Sciatic nerve (tissue), 2 donors: ENCODE results near the gene LAMC2. TPM values are rescaled to one million over a fixed set of nuclear protein-coding genes. Genes with fewer than 3 reads are reported as not detected.

Source experiments
- ATAC-seq: fragments of 200-7000 bp; cut with Tn5 transposase; one replicate; pipeline ENCODE4 v1.9.1; 2020; ENCODE audit warnings: mild to moderate bottlenecking, moderate library complexity
- DNase-seq: peaks from one replicate; pipeline ENCODE4 v3.0.0-alpha.2; 2020; ENCODE audit warnings: low spot score
- intact Hi-C: fragments of 100-400 bp; cut with DNase I; formaldehyde crosslinking; loops from one replicate; pipeline ENCODE4 v1.14.2; 2022
- total RNA-seq: library from RNA; stranded (reverse); fragmentation: NEBNext Ultra II Directional; extraction: Animal tissue kit (Norgen Biotek cat#: 25700); gene quantifications from one replicate; pipeline ENCODE4 v1.2.1, GENCODE V29; 2021
- donor health status: DM: no; HTN: no; CAD: no.
- donor health status: DM: no; HTN: no; CAD: no.

The LAMC2 gene
- total RNA-seq, 1 donor from 2014 or later = 3.4 TPM

DNA sequence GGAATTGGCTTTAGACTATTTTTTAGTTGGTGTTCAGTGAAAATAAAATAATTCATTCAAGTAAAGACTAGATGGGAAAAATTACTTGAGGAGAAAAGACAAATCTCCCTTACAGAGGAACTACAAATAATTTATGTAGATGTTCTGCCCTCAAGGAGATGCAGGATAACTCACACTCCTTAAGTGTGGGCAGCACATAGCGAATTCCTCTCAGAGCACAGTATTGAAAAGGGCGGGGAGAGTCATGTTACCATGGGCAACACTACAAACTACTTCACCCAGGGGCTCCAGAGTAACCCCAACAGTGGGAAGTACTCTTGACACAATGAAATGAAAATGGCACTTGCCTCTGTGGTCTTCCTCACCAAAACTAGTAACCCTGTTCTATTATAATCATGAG lies 20.6 kb upstream of the LAMC2 start:
- intact Hi-C loops = no loop called here
- no peak for DNase-seq
- no peak for ATAC-seq

DNA sequence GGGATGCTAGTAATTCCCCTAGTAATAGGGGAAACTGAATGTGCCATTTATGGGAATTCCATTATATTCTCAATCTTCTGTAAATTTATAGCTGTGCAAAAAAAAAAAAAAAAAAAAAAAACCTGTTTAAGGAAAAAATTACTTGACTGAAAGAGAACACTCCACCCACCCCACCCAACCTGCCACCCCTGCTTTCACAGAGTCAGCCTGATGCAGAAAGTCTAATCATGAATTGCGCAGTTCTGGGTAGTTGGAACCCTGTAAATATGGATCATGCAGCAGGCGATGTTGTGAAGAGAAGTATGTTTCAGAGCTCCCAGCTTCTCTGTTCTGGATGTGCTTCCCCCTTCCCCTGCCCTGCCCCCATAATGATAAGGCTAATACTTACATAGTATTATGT lies 19.6 kb upstream of the LAMC2 start:
- DNase-seq (no peak), ATAC-seq (no peak)
- intact Hi-C loops = no loop called here

DNA sequence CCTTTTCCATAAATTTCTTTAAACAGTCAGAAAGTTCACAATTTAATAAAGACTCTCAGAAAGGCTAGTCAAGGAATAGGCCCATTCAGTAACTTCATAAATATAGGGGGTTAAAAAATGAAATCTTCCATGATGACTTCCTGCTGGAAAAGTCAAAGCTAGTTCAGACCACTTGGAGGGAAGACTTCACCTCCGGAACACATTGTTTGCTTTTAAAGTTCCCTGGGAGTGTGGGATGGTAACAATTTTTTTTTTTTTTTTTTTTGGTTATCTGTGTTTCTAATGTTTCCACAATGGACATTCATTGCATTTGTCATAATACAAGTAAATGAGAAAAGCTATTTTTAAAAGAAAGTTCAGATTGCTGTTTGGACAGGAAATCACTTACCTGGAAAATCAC lies 18.4 kb upstream of the LAMC2 start:
- intact Hi-C loops = no loop called here
- DNase-seq = no peak
- no peak for ATAC-seq

DNA sequence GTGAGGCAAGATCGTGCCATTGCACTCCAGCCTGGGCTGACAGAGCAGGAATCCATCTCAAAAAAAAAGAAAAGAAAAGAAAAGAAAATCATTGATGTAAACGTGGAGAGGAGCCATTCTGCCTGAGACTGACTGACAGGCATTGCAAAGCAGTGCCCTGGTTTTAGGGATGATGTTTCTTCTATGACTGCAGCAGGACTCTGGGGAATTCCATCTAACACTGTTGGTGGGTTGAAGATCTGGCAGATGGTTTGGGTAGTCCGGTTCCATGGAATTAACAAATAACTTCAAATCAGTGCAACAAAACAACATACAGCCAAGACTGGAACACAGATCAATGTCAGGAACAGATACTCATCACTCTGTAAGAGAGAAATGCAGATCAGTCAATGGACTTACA lies 17.8 kb upstream of the LAMC2 start:
- no peak for DNase-seq
- intact Hi-C loops = no loop called here
- ATAC-seq = no peak

DNA sequence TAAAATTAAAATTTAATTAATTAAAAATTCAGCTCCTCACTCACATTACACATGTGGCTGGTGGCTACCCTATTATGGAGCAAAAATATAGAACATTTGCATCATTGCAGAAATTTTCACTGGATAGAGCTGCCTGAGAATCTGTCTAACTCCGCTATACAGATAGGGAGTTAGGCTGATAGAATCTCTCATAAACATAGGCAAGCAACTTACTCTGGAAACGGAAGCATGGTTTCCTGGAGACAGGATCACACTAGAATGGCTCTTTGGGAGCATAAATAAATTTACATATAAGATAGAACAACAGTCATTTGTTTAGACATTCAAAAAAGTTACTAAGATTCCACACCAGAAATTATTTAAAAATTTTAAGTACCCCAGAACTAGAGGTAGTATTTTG lies 12.2 kb upstream of the LAMC2 start:
- no peak for ATAC-seq
- no peak for DNase-seq
- intact Hi-C loops = no loop called here

DNA sequence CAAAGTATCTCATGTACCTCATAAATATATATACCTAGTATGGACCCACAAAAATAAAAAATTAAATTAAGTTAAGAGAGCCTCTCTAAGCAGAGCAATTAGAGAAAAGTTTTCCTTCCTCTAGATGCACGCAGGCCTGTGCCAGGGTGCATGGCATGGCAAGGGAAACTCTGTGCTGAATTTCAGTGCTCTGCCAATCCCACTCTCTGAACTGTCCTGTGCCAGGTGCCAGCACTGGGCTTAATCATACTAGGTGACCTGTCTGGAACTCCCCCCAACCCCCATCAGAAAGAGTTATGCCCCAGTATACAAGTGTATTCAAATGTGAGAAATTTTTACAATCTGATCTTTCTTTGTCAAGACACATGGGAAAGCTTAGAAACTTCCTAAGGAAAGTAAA lies 10.4 kb upstream of the LAMC2 start:
- no peak for DNase-seq
- intact Hi-C loops = no loop called here
- no peak for ATAC-seq

DNA sequence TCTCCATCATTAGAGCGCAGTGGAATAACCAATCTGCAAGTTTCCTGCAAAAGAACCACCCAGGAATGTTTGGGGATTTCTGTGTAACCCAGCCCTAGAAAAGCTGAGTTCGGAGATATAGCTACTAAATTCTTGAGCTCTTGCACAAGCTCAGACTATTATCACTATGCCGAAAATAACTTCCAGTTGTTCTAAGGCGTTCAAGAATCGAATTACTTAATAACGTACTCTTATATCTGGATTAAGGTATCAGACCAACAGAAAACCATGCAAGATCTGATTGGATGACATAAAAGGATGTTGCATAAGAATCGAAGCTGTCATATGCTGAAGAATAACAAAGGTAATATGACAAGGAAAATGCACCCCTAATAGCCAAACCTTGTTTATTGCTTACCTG lies 7.5 kb upstream of the LAMC2 start:
- DNase-seq = no peak

DNA sequence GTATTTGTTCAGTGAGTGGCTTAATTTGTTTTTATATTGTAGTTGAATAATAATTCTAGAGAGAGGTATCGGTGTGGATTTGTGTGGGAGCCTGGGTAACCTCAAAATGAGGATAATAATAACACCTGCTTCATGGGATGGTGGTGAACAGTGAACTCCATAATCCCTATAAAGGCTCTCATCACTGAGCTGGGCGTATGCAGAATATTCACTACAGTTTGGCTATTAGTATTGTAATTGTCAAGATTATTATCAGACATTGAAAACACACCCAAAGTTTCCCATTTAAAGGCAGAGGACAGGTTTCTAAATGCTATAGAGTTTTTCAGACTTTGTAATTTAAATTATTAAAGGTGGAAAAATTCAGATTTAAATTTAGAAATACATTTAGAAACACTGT lies 7.0 kb upstream of the LAMC2 start:
- intact Hi-C loops = no loop called here
- ATAC-seq = no peak
- DNase-seq = no peak

More for the DNA sequence above, 7.5 kb upstream of the LAMC2 start:
- ATAC-seq = no peak
- intact Hi-C loops = no loop called here

DNA sequence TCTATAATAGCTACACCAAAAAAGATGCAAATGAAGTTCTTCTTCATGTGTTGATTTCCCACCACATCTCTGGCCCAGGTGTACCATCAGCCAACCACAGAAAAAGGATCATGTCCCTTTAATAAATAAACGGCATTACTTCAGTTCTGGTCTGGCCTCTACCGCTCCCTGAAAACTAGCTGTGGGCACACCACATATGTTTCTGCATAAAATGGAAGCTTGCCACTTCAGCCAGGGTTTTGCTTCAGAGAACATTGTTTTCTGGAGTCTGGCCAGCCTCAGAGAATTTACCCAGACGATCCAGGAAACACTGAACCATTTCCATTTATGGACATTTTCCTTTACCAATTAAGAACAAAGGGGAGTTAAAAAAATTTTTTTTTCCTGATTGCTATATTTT lies 5.8 kb upstream of the LAMC2 start:
- intact Hi-C loops = loop anchor here (5.0 kb wide), 1 partner anchor 297 kb away; no protein-coding TSS in a partner anchor
- ATAC-seq (peak; percentile 61), DNase-seq (no peak)

DNA sequence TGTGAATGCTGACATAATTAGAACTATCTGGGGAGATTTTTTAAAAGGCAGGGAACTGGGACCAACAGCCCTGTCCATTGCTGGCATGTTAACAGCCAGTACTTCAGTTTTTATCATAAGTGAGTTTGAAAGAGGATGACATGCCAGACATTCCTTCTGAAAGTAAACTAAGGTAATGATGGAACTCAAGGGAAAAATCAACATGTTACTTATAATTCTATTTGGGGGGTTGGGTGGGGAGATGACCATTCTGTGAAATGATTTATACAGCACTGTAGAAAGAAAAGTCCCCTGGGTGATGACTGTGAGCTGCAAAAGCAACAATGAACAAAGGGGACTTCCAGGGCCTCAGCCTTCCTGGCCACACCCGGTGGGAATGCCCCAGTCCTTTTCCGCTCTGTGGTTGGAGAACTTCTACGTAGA lies 5.4 kb upstream of the LAMC2 start:
- intact Hi-C loops = loop anchor here (5.0 kb wide), 1 partner anchor 297 kb away; no protein-coding TSS in a partner anchor
- DNase-seq = peak; percentile 66
- peak; percentile 91 for ATAC-seq

DNA sequence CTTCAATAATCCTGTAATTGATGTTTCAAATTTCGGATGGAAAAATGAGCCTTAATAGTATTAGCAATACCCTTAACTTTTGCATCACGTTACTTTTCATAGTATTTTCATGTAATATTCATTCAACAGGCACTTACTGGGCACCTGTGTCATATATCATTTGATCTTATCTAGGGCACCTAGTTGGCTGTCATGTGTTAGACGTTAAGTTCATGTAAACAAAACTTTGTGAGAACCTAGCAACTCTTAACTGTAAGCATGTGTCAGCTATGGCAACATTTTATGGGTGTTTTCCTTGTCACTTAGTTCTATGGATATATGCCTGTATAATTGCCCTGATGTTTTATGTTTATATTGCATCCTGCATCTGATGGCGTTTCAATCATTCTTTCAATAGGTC lies 777 bp downstream of the LAMC2 start:
- intact Hi-C loops = no loop called here
- ATAC-seq (no peak), DNase-seq (no peak)

DNA sequence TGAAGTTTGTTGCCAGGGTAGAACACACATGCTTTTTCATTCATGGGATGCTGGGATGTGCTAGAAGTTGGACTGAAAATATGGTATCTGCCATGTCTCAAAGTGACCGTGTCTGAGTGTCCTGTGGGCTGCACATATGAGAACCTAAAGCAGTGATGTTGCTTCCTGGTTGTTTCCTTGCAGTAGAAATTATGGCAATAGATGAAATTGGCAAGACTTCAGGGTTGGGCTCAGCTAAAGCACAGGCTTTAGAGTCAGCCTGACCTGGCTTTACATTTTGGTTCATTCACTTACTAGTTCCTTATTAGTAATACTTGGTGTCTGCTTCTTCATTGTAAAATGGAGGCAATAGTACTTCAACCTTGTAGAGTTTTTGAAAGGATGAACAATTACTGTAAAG lies 2.2 kb downstream of the LAMC2 start:
- intact Hi-C loops = no loop called here
- DNase-seq (no peak), ATAC-seq (no peak)

DNA sequence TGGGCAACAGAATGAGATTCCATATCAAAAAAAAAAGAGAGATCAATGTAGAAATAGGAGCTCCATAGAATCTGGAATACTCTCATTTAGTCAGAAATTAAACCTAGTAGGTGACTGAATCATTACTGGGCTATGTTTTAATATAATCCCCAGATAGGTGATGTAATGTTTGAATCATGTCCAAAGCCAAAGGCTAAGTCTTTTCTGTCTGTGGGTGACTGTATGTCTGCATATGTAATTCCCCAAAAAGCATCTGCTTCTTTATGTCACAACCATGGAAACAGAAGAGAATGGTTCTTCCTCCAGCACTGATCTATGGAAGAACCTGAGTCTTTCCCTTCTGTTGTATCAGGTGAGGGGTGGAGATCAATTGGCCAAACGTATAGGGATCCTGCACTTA lies 5.8 kb downstream of the LAMC2 start:
- intact Hi-C loops = no loop called here
- ATAC-seq = no peak
- no peak for DNase-seq

DNA sequence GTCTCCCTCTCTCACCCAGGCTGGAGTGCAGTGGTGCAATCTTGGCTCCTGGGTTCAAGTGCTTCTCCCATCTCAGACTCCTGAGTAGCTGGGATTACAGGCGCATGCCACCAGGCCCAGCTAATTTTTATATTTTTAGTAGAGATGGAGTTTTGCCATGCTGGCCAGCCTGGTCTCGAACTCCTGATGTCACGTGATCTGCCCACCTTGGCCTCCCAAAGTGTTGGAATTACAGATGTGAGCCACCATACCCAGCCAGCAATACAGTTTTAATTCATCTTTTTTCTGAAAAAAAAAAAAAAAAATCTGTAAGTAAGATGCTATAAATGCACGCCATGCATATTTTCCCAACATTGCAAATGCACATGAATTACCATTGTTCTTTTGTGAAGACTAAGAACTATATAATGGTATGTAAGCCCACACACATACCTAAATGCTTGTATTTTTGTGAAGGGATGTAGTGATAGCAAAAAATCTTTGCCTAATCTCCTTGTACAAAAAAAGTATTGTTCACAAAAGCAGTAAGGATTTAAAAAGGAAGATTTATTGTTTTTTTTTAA lies 8.0 kb downstream of the LAMC2 start:
- intact Hi-C loops = no loop called here
- ATAC-seq (no peak), DNase-seq (no peak)

DNA sequence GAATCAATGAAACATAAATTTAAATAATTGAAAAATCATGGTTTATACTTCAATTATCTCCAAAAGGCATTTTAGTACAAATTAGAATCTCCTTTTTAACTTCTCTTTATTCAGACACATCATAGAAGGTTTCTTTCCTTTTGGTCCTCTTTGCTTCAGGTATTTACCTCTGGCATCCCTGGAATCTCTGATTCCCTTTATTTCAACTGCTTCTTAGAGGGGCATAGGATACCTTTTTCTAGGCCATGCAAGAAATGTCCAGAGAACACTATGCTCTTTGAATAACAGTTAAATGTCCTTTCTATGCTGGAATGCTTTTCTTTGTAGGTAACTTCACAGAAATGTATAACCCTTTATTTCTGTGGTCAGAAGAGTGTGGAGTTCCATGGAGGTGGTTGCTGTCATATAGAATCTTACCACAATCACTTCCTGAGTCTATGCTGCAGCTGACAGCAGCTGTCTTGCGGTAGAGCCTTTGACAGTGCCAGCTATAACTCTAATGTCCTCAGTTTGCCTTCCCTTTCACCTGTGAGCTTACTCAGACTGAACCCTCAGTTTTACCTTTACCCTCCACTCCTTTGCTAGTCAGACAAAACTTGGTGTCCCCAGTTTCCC lies 8.6 kb downstream of the LAMC2 start:
- ATAC-seq (no peak), DNase-seq (no peak)
- intact Hi-C loops = no loop called here

DNA sequence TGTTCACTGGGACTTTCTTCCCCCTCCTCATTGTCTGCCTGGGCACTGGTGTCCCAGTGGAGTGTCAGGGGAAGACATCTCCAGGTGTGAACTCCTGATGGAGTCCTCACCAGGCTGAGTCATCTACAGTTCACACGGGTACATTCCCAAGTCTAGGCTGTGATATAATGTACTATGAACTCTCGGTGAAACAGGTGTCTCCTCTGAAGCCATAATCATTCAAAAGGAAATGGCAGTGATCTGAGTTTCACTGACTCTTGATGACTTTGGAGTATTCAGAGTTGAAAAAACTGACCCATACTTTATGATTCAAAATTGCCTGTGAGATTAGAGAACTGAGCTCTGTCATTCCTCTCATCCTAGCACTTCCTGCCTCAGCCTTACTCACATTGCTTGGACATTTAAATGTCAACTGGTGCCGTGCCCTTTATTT lies 9.1 kb downstream of the LAMC2 start:
- intact Hi-C loops = no loop called here
- DNase-seq = no peak
- no peak for ATAC-seq

DNA sequence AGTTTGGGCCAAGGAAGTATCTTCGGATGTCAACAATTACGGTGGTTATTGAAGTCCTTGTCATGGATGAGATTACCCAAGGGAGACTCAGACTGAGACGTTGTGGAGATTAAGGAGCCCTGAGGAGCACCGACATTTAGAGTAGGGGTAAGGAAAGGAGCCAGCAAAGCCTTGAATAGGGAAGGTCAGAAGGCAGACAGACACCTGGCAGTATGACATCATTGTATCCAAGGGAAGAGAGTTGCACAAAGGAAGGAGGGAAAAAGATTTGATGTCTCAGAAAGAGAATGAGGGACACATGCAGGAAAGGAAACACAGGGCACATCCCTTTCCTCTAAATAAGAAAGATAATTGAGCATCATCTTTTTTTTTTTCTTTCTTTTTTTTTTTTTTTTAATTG lies 11.7 kb downstream of the LAMC2 start:
- intact Hi-C loops = no loop called here
- ATAC-seq (no peak), DNase-seq (no peak)

DNA sequence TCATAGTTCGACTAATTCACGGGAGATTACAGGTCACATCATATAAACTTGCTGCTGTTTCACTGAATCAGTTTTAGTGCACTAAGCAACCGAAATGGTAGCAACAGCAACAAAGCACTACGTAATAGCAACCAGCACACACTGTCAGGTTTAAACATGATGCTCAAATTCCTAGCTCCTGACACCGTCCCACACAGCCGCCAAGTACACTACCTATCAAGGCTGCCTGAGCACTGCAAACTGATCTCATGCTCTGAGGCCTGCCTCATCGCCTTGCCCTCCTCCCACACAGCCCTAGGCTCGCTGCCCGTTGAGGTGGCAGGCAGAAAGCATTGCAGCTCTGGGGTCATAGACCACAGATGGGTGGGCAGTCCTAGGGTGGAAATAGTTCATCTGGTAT lies 12.4 kb downstream of the LAMC2 start:
- intact Hi-C loops = no loop called here
- DNase-seq (no peak), ATAC-seq (no peak)

DNA sequence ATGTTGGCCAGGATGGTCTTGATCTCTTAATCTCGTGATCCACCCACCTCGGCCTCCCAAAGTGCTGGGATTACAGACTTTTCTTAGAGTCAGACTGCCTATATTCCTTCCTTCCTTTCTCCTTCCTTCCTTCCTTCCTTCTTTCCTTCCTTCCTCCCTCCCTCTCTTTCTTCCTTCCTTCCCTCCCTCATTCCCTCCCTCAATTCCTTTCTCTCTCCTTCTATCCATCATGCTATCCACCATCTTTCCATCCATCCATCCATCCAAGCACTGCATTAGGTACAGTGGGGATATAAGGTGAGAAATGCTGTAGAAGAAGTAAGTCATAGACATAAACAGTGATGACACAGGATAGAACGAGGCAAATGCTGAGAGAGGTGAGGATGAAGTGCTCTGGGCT lies 13.2 kb downstream of the LAMC2 start:
- intact Hi-C loops = no loop called here
- DNase-seq = no peak

DNA sequence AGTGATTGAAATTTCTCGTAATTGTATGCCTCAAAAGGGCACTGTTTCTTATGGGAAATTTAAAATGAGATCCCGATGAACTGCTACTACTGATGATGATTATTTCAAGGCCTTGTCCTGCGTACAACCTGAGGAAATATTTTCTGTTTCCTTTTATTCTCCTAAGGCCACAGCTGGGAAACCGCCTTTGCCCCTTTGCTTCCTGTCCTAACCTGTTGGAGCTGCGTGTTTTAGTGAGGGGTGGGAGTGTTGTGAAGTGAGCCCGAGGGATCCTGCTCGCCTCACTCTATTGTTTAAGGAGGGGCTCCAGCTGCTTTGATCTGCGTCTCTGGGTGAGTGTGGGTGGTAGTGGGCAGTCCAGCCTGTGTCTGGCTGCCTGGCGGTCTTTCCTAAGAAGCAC lies 14.4 kb downstream of the LAMC2 start:
- ATAC-seq (no peak), DNase-seq (no peak)
- intact Hi-C loops = no loop called here

More for the DNA sequence above, 13.2 kb downstream of the LAMC2 start:
- ATAC-seq = no peak

DNA sequence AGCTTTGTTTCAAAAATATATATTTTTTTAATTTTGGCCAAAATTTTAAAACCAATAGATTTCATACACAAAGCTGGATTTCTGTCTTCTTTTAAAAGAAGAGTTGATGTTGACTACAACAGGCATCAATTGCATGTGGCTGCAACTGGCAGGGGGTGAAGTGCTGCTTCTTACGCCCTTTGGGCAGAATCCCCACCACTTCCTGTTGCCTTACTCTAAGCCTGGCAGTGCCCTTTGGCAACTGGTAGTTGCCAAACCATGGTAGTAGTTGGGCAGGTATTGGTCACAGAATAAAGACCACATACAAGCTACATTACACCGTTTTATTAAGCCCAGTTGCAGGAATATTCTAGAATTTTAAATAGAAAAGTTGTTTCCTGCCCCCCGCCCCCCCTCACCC lies 17.0 kb downstream of the LAMC2 start:
- ATAC-seq (no peak), DNase-seq (no peak)
- intact Hi-C loops = no loop called here
